ENCODE results near the gene LRRC51. TPM values are rescaled to one million over a fixed set of nuclear protein-coding genes. Genes with fewer than 3 reads are reported as not detected.
A peak's percentile ranks its signal among the peaks of the same experiment; 100 is the strongest.

Gene LRRC51
- total and polyA plus RNA-seq, 2 of the 8 experiments (the other 6 are each of a cell fraction or from before 2014, with no cell fraction given), result 7.7 to 7.9 TPM

DNA sequence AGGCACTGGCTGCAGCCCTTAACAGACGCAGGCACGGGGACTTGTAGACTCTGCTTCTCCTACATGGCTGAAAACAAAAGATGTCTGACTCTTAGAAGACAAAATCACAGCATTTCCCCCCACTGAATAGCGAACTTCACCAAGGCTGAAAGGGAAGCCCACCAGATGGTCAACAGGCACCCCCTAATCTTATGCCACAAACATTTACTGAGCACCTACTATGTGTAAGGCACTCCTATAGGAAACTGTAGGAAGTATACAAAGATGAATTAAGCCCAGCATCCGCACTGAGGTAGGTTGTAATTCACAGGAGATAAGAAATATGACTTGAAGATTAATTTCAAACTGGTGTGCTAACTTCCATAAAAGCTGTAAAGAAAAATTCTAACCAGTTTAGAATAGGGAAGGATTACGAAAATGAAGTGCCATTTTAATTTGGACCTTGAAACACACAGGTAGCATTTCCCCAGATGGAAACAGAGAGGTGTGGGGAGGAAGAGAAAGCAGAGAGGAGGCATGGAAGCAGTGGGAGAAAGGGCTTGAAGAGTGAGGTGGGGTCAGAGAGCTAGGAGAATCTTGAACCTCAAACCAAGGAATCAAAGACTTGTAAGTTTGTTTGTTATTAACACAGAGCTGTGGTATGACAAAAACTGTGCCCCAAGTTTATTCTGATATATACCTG lies 38.4 kb upstream of the LRRC51 start:
- FAIRE-seq, result no peak
- Histone ChIP-seq H2BK120ac (replicated peaks; ENCODE audit: low read depth, low read length) (peak overlapping the region; percentile 72), H3K23ac (ENCODE audit: insufficient read length) (no peak overlapping the region), H3K14ac (ENCODE audit: insufficient read length) (no peak overlapping the region), H3K79me2 (ENCODE audit: control insufficient read depth in 1 of 2, insufficient read depth in 2 of 2, low read length in 2 of 2) (peaks cover 10 to 68% of the 10 kb centered on the region in 2 experiments; a peak in 3 of 4 replicates), H2AFZ (ENCODE audit: low read length) (no peak overlapping the region), H3K9ac (replicated peaks in 1 of 4; ENCODE audit: extremely low read depth in 1 of 4, low read depth in 3 of 4, low read length in 3 of 4) (peak overlapping the region in 3 of 4 experiments; percentile 61 to 74 (median 70); a peak in 6 of 7 replicates), H3K9me3 (ENCODE audit: insufficient read depth in 2 of 2, low read depth in 1 of 2, low read length in 1 of 2) (no peaks in the 10 kb centered on the region), H4K8ac (ENCODE audit: extremely low read depth, insufficient read depth, low read length) (no peak overlapping the region; the same call in 1 of the 2 replicates), H3K23me2 (ENCODE audit: low read depth, low read length) (peaks cover 7% of the 10 kb centered on the region), H3K4me3 (ENCODE audit: extremely low read depth in 1 of 4, insufficient read depth in 2 of 4, low read depth in 3 of 4, low read length in 4 of 4) (peak overlapping the region; percentile 34 to 55 (median 42); a peak in 5 of 8 replicates), H3K56ac (replicated peaks; ENCODE audit: insufficient read length, low read depth, low read length) (peak overlapping the region; percentile 27), H3K27ac (ENCODE audit: low read depth, low read length) (peak overlapping the region; percentile 92), H2BK15ac (ENCODE audit: low read length) (peak overlapping the region; percentile 46; the same call in 1 of the 2 replicates), H3K4me1 (replicated peaks in 1 of 4; ENCODE audit: control insufficient read depth in 3 of 4, insufficient read depth in 4 of 4, low read length in 3 of 4) (peaks cover 29 to 33% (median 33%) of the 10 kb centered on the region in 4 experiments), H2BK12ac (ENCODE audit: low read depth, low read length) (peak overlapping the region; percentile 94), H2BK20ac (ENCODE audit: low read length) (no peak overlapping the region; the same call in 1 of the 2 replicates), H4K20me1 (replicated peaks in 1 of 2; ENCODE audit: control insufficient read depth in 1 of 2, insufficient read depth in 2 of 2, low read length in 2 of 2) (no peaks in the 10 kb centered on the region), H3K27me3 (replicated peaks in 1 of 4; ENCODE audit: control insufficient read depth in 3 of 4, extremely low read depth in 1 of 4, insufficient read depth in 3 of 4, low read length in 3 of 4) (no peaks in the 10 kb centered on the region), H3K4ac (replicated peaks; ENCODE audit: insufficient read length, low read depth, low read length) (no peak overlapping the region), H4K5ac (ENCODE audit: insufficient read length, low read depth, low read length) (peak overlapping the region; percentile 85), H2AK5ac (ENCODE audit: low read depth, low read length) (no peak overlapping the region), H3K4me2 (ENCODE audit: insufficient read depth in 1 of 2, low read depth in 2 of 2, low read length in 2 of 2) (peak overlapping the region; percentile 73 to 92), H4K91ac (replicated peaks; ENCODE audit: insufficient read length, low read length) (peak overlapping the region; percentile 83), H2BK5ac (ENCODE audit: low read depth, low read length) (peak overlapping the region; percentile 95), H3K18ac (ENCODE audit: extremely low read depth, low read length) (peak overlapping the region; percentile 96), H3K36me3 (ENCODE audit: control insufficient read depth in 2 of 4, insufficient read depth in 4 of 4, low read length in 3 of 4) (no peaks in the 10 kb centered on the region), H3K79me1 (ENCODE audit: low read depth, low read length) (peaks cover 18% of the 10 kb centered on the region)
- no peak for TF ChIP-seq CTBP2 (IDR thresholded peaks at IDR 0.05; ENCODE audit: borderline replicate concordance, insufficient read depth, insufficient read length, low read length)
- TF ChIP-seq POLR2A (IDR thresholded peaks at IDR 0.05; ENCODE audit: control extremely low read depth in 1 of 2, low read depth in 2 of 2, low read length in 2 of 2), result peak in 1 of 2 experiments; percentile 46; a peak in 1 of 3 replicates
- WGBS, 2 experiments (ENCODE audit: extremely low coverage in 1 of 2, insufficient coverage in 1 of 2, insufficient read length in 1 of 2, insufficient replicate concordance in 2 of 2, low coverage in 1 of 2, low lambda C conversion rate in 2 of 2, missing lambda C conversion rate in 1 of 2), result 45% methylated on average over 5 of the region's 5 CpGs; no CpG with 5 or more reads in 1 of the 2 experiments
- CTCF ChIA-PET (ENCODE audit: partially characterized antibody), result interaction anchor here (1.1 to 1.4 kb wide), 4 partner anchors 9 to 26 kb away, joined by 3 to 5 read pairs (median 4); no protein-coding TSS in a partner anchor
- no peak for DNase-seq (ENCODE audit: low read depth in 1 of 2, low spot score in 2 of 2)
- POLR2A ChIA-PET (ENCODE audit: partially characterized antibody), result interaction anchor here (0.6 to 4.8 kb wide), 3 partner anchors 41 to 70 kb away, joined by 3 to 33 read pairs (median 5); partner anchors contain the start of genes ANAPC15 and LRRC51
